ENCODE results near the gene SPNS3. TPM values are rescaled to one million over a fixed set of nuclear protein-coding genes. Genes with fewer than 3 reads are reported as not detected.

Gene SPNS3
- total and polyA plus RNA-seq, 9 donors = 0.06 to 0.80 (median 0.20) TPM; not detected in 4

DNA sequence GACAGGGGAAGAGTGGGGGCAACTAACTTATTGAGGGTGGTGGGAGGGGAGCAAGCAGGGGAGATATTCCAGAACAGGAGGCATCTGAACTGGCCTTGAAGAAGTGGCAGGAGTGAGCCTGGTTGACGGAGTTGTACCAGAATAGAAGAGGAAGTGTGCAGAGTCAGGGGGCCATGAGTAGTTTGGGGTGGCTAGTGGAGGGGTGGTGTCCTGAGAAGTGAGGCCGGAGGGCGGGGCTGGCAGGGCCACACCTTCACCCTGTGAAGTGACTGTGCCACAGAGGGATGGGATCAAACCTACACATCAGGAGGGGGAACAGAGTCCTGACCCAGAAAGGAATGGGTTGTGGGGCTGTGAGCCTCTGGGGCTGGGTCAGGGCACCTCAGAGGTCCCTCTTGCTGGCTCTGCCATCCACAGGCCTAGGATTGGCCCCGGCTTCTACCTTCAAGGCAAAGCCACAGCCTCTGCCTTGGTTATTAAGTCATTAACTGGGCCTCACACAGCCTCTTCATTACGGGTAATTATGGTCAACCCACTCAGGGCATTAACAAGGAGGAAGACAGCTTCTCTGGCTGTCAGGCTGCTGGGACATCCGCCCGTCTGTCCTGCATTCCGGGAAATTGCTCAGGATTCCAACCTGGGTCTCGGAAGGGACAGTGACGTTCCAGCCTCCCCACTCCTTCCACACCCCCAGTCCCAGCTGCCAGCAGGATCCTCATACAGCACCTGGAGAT, 77.6 kb downstream of the SPNS3 start:
- no peaks in the 10 kb centered on the region for H3K4me1 ChIP-seq (ENCODE audit: insufficient read depth)
- no peak overlapping the region for H3K27ac ChIP-seq
- no peak overlapping the region for H3K4me3 ChIP-seq
- WGBS, 3 donors = 94 to 97% (median 96%) methylated on average over 10 of the region's 10 CpGs
- H3K9me3 ChIP-seq = no peaks in the 10 kb centered on the region
- intact Hi-C loops (cut with DNase I) = no loop called here
- TF ChIP-seq EP300 (IDR thresholded peaks at IDR 0.05) (no peak), POLR2A (IDR thresholded peaks at IDR 0.05) (no peak)
- TF ChIP-seq, protein P1, sequence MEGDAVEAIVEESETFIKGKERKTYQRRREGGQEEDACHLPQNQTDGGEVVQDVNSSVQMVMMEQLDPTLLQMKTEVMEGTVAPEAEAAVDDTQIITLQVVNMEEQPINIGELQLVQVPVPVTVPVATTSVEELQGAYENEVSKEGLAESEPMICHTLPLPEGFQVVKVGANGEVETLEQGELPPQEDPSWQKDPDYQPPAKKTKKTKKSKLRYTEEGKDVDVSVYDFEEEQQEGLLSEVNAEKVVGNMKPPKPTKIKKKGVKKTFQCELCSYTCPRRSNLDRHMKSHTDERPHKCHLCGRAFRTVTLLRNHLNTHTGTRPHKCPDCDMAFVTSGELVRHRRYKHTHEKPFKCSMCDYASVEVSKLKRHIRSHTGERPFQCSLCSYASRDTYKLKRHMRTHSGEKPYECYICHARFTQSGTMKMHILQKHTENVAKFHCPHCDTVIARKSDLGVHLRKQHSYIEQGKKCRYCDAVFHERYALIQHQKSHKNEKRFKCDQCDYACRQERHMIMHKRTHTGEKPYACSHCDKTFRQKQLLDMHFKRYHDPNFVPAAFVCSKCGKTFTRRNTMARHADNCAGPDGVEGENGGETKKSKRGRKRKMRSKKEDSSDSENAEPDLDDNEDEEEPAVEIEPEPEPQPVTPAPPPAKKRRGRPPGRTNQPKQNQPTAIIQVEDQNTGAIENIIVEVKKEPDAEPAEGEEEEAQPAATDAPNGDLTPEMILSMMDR (IDR thresholded peaks at IDR 0.05) = no peak
- H3K27me3 ChIP-seq = no peaks in the 10 kb centered on the region
- H3K36me3 ChIP-seq = no peaks in the 10 kb centered on the region
- no peak for DNase-seq

DNA sequence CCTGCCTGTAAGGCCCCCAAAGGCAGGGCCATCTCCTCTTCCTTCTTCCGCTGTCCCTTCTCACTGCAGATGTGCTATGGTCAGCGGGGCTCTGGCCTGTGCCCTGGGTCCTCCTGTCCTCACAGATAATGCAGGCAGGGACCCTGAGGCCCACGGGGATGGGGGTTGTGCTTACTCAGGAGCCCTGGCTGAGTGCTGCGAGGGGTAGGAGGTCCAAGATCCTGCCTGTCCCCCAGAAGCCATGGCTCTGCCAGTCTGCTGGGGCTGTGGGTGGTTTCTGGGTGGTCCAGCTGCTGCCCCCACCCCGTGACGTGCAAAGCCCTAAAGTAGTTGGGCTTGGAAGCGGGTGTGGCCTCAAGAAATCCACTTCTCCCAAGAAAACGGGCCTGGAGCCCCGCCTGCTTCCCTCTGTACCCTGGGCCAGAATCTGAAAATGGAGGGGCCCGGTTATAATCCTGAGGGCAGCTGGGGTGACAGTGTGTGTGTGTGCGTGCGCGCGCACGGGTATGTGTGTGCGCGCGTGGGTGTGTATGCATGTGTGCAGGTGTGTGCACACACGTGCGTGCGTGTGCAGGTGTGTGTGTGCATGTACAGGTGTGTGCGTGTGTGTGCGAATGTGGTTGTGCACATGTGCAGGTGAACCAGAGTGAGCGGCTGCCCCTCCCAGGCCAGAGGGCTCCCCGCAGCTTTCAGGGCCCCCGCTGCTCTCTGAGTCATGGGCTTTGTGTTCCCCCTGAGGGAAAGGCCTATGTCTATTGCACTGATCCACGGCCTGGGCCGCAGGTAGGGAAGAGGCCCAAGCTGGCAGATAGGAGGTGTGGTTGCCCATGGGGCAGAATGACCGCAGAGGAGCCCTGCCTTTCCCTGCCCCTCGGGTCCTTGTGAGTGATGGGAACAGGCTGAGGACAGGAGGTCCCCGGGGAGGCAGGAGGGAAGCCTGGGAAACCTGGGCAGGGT, 78.7 kb downstream of the SPNS3 start:
- no peak for DNase-seq
- Histone ChIP-seq H3K27me3 (no peaks in the 10 kb centered on the region), H3K36me3 (no peaks in the 10 kb centered on the region), H3K4me3 (no peak overlapping the region), H3K4me1 (ENCODE audit: insufficient read depth) (no peaks in the 10 kb centered on the region), H3K9me3 (no peaks in the 10 kb centered on the region), H3K27ac (no peak overlapping the region)
- TF ChIP-seq EP300 (IDR thresholded peaks at IDR 0.05) (no peak), POLR2A (IDR thresholded peaks at IDR 0.05) (no peak)
- TF ChIP-seq, protein P1 (IDR thresholded peaks at IDR 0.05) = no peak
- intact Hi-C loops (cut with DNase I) = no loop called here
- WGBS, 3 donors = 90 to 94% (median 93%) methylated on average over 31 of the region's 31 CpGs

DNA sequence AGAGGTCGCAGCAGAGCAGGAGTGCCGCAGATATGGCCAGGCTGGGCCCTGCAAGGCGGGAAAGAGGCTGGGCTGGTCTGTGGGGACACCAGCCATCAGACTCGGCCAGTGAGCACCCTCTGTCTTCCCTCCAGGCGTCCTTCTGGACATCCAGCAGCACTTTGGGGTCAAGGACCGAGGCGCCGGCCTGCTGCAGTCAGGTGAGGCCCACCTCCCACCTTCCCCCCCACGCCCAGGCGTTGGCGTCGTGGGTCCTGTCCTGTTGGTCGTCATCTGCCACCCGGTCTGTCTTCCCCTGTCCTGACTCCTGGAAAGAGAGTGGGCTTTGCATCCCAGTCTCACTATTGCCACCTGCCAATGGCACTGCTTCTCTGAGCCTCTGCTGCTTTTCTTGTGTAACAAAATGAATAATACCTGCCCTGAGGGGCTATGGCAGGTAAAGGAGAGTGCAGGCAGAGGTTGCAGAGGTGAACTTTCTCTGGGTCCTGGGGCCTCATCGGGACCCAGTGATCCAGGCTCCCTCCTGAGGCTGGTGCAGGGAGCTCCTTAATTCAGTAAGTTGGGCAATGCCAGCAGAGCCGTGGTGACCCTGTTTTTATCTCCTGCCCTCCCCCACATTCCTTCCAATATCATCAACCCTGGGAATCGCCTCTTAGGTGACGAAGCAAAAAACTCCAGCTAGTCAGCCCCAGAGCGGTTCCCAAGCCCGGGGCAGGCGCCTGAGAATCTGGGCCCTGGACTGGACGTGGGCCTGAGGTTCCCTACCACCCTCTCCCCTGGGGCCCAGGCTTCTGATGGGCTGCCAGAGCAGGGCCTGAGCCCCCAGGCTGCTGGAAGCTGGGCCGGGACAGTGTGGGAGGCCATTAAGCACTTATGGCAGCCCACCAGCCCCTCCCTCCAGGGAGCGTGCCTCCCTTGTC, 79.6 kb downstream of the SPNS3 start:
- no peak overlapping the region for H3K27ac ChIP-seq

More for the DNA sequence above, 79.6 kb downstream of the SPNS3 start:
- H3K9me3 ChIP-seq = no peaks in the 10 kb centered on the region
- TF ChIP-seq POLR2A (IDR thresholded peaks at IDR 0.05) = no peak
- no peak for TF ChIP-seq EP300 (IDR thresholded peaks at IDR 0.05)
- TF ChIP-seq, protein P1 (IDR thresholded peaks at IDR 0.05) = no peak
- H3K4me1 ChIP-seq (ENCODE audit: insufficient read depth) = no peaks in the 10 kb centered on the region
- no peaks in the 10 kb centered on the region for H3K36me3 ChIP-seq
- no peaks in the 10 kb centered on the region for H3K27me3 ChIP-seq
- WGBS, 3 donors = 73 to 77% (median 76%) methylated on average over 24 of the region's 24 CpGs
- no peak for DNase-seq
- no peak overlapping the region for H3K4me3 ChIP-seq
- intact Hi-C loops (cut with DNase I) = no loop called here
